Activated CD4-positive, CD25-positive, alpha-beta regulatory T cell treated with anti-CD3 and anti-CD28 coated beads, Interleukin-2, amount 50 U/mL, for 16 hours (primary cell): ENCODE results near the gene PIP5K1B.
"Not testable (repeated sequence)": the region's sequence is repeated elsewhere in the genome, so short reads cannot be mapped to it uniquely, and the experiment has no call there.

Experiments
- DNase-seq: peaks from one replicate; pipeline ENCODE4 v3.0.0-alpha.2; 2020; ENCODE audit warnings: low read depth, low spot score

PIP5K1B gene

GRCh38 chr9:68704814-68705530 lies at the start of gene PIP5K1B:
Gene PIP5K1B, plus strand, starts transcription at chr9:68705240. Its CDS starts 117,375 bp downstream, at chr9:68822615.
- DNase-seq: no peak

GRCh38 chr9:68664036-68664435 lies 41.0 kb upstream of the PIP5K1B start:
- DNase-seq: no peak

GRCh38 chr9:68668127-68668526 lies 36.9 kb upstream of the PIP5K1B start:
- no peak for DNase-seq

GRCh38 chr9:68669218-68669617 lies 35.8 kb upstream of the PIP5K1B start:
- no peak for DNase-seq

- DNase-seq: no peak
Observed at GRCh38 chr9:68672215-68672614, 32.8 kb upstream of the PIP5K1B start.

- no peak for DNase-seq
Observed at GRCh38 chr9:68672625-68673024, 32.4 kb upstream of the PIP5K1B start.

GRCh38 chr9:68678430-68678829 lies 26.6 kb upstream of the PIP5K1B start:
- no peak for DNase-seq

GRCh38 chr9:68683433-68683832 lies 21.6 kb upstream of the PIP5K1B start:
- DNase-seq: no peak

- no peak for DNase-seq
Observed at GRCh38 chr9:68685213-68685612, 19.8 kb upstream of the PIP5K1B start.

- DNase-seq: no peak
Observed at GRCh38 chr9:68685770-68686169, 19.3 kb upstream of the PIP5K1B start.

GRCh38 chr9:68690088-68690487 lies 15.0 kb upstream of the PIP5K1B start:
- no peak for DNase-seq

- no peak for DNase-seq
Observed at GRCh38 chr9:68692519-68692918, 12.5 kb upstream of the PIP5K1B start.

- DNase-seq: no peak
Observed at GRCh38 chr9:68694125-68694524, 10.9 kb upstream of the PIP5K1B start.

GRCh38 chr9:68697851-68698250 lies 7.2 kb upstream of the PIP5K1B start:
- DNase-seq: no peak

GRCh38 chr9:68698943-68699509 lies 6.0 kb upstream of the PIP5K1B start:
- DNase-seq: no peak

- DNase-seq: not testable (repeated sequence)
Observed at GRCh38 chr9:68699625-68700024, 5.4 kb upstream of the PIP5K1B start.

- DNase-seq: no peak
Observed at GRCh38 chr9:68702493-68702892, 2.5 kb upstream of the PIP5K1B start.

GRCh38 chr9:68703672-68704071 lies 1.4 kb upstream of the PIP5K1B start:
- no peak for DNase-seq

GRCh38 chr9:68704498-68704813 lies 584 bp upstream of the PIP5K1B start:
- no peak for DNase-seq

GRCh38 chr9:68705531-68706362 lies 707 bp downstream of the PIP5K1B start:
- no peak for DNase-seq

- no peak for DNase-seq
Observed at GRCh38 chr9:68706363-68707201, 1.5 kb downstream of the PIP5K1B start.
